OCI-LY7 (cell line): ENCODE results near the gene ADCY1. TPM values are rescaled to one million over a fixed set of nuclear protein-coding genes. Genes with fewer than 3 reads are reported as not detected.

ENCODE experiments used
- Bru-seq: library from RNA; stranded (reverse); fragments of 400-500 nt; gene quantifications from one replicate; lab custom pipeline; 2021; lab: Mats Ljungman, UMichigan
- BruChase-seq, 2 experiments: library from RNA; stranded (reverse); fragments of 400-500 nt; gene quantifications; one replicate each; lab custom pipeline; 2021; lab: Mats Ljungman, UMichigan
- BruUV-seq: library from RNA; stranded (reverse); fragments of 400-500 nt; replicated peaks from 2 replicates; lab custom pipeline; 2021; lab: Mats Ljungman, UMichigan
- CTCF ChIA-PET: fragments of 300-600 bp; sonication (Branson Sonifier 250); formaldehyde crosslinking; loops from one replicate; lab custom pipeline; 2022; ENCODE audit warnings: antibody characterized with exemption; ENCODE audit not compliant: unreplicated experiment; lab: Charles Lee
- POLR2A ChIA-PET: fragments of 300-600 bp; sonication (Branson Sonifier 250); formaldehyde crosslinking; loops from one replicate; lab custom pipeline; 2022; ENCODE audit warnings: antibody characterized with exemption; lab: Charles Lee
- DNase-seq: peaks from one replicate; pipeline ENCODE4 v3.0.0-alpha.2; 2015; ENCODE audit warnings: low spot score
- H2AFZ ChIP-seq: fragments of 200-600 bp; sonication (generic), shearing (Covaris generic); 2 replicates; pipeline ENCODE4 v1.6.1; 2014; ENCODE audit warnings: mild to moderate bottlenecking, antibody characterized with exemption, low read length, moderate library complexity
- H3K27ac ChIP-seq: fragments of 200-600 bp; sonication (generic); 2 replicates; pipeline ENCODE4 v1.5.1; 2014; ENCODE audit warnings: mixed run types, low read depth, mild to moderate bottlenecking, moderate library complexity, low read length, inconsistent platforms; ENCODE audit not compliant: poor library complexity, severe bottlenecking
- H3K36me3 ChIP-seq: fragments of 200-600 bp; sonication (generic); 2 replicates; pipeline ENCODE4 v1.6.1; 2014; ENCODE audit warnings: mild to moderate bottlenecking, antibody characterized with exemption, low read length, moderate library complexity, mixed read lengths; ENCODE audit not compliant: insufficient read depth
- H3K4me1 ChIP-seq: fragments of 200-600 bp; sonication (generic); 2 replicates; pipeline ENCODE4 v1.5.1; 2014; ENCODE audit warnings: mild to moderate bottlenecking, low read length; ENCODE audit not compliant: insufficient read depth, poor library complexity, severe bottlenecking
- H3K4me2 ChIP-seq: fragments of 200-600 bp; sonication (generic); 2 replicates; pipeline ENCODE4 v1.6.1; 2014; ENCODE audit warnings: mild to moderate bottlenecking, low read length
- H3K4me3 ChIP-seq: fragments of 200-600 bp; sonication (generic); 2 replicates; pipeline ENCODE4 v1.5.1; 2014; ENCODE audit warnings: mild to moderate bottlenecking, low read depth, low read length; ENCODE audit not compliant: poor library complexity, severe bottlenecking
- H3K79me2 ChIP-seq: fragments of 200-600 bp; sonication (generic); 2 replicates; pipeline ENCODE4 v1.6.1; 2016; ENCODE audit warnings: low read depth, mild to moderate bottlenecking, low read length, moderate library complexity, mixed read lengths; ENCODE audit not compliant: insufficient read depth
- H3K9me2 ChIP-seq: fragments of 200-600 bp; sonication (generic); 2 replicates; pipeline ENCODE4 v1.6.1; 2016; ENCODE audit warnings: mild to moderate bottlenecking, low read length, mixed read lengths; ENCODE audit not compliant: insufficient read depth
- H3K9me3 ChIP-seq: fragments of 200-600 bp; sonication (generic); 2 replicates; pipeline ENCODE4 v1.6.1; 2014; ENCODE audit warnings: mild to moderate bottlenecking, mixed run types, low read length, mixed read lengths
- H4K20me1 ChIP-seq: fragments of 200-600 bp; sonication (generic); 2 replicates; pipeline ENCODE4 v1.6.1; 2014; ENCODE audit warnings: mild to moderate bottlenecking, antibody characterized with exemption, low read length, moderate library complexity, mixed read lengths; ENCODE audit not compliant: insufficient read depth
- CTCF ChIP-seq: fragments of 200-600 bp; sonication (generic); conservative IDR thresholded peaks from 2 replicates; pipeline ENCODE4 v1.5.1; 2014; ENCODE audit warnings: mild to moderate bottlenecking, antibody characterized with exemption, low read length, moderate library complexity, mixed read lengths
- EZH2phosphoT487 ChIP-seq: fragments of 200-600 bp; sonication (generic); IDR thresholded peaks from 2 replicates; pipeline ENCODE4 v1.6.1; 2018; ENCODE audit warnings: low read depth, borderline replicate concordance, mild to moderate bottlenecking, mixed run types, antibody characterized with exemption, low read length, moderate library complexity, mixed read lengths
- intact Hi-C: fragments of 100-400 bp; cut with micrococcal nuclease; formaldehyde crosslinking; loops from one replicate; pipeline ENCODE4 v1.10.0; 2022; ENCODE audit not compliant: unreplicated experiment
- long read RNA-seq: library from polyadenylated mRNA; stranded (forward); transcript quantifications from one replicate; pipeline ENCODE4 v2.0.0, GENCODE V29; 2022
- total RNA-seq, 2 experiments: library from RNA; depleted of rRNA in 1 of 2; stranded (reverse); fragments of >200 nt in 1 of 2; shearing (Covaris generic) in 1 of 2; gene quantifications; 2 replicates each; pipeline ENCODE4 v1.2.3, GENCODE V29; 2014 to 2022

ADCY1 gene
- total RNA-seq (2014; rRNA removed; shearing (Covaris generic)) (not detected in 2 replicates), total RNA-seq (2022) (0.13 TPM in 1 of 2 replicates, not detected in the other), Bru-seq, nascent RNA (percentile 8 among the genes with signal in this experiment), BruChase-seq, experiment 1, labeled RNA remaining after a 6-hour chase (percentile 7 among the genes with signal in this experiment), BruChase-seq, experiment 2, labeled RNA remaining after a 2-hour chase (percentile 8 among the genes with signal in this experiment)
- long read RNA-seq = 0 reads

- CTCF ChIA-PET = no interaction called here
- H3K4me2 ChIP-seq = no peak within 1 kb of the TSS
- no peak within 1 kb of the TSS for H3K4me3 ChIP-seq
- no peak within 1 kb of the TSS for H3K27ac ChIP-seq
- no TSS peak for BruUV-seq
- H3K9me3 ChIP-seq = no peaks in the 10 kb centered on the region
- H4K20me1 ChIP-seq = no peaks in the 10 kb centered on the region
- no peaks in the 10 kb centered on the region for H3K79me2 ChIP-seq
- POLR2A ChIA-PET = no interaction called here
- no peaks in the 10 kb centered on the region for H3K4me1 ChIP-seq
- no peak for DNase-seq
- H3K9me2 ChIP-seq = no peaks in the 10 kb centered on the region
- TF ChIP-seq EZH2phosphoT487 (no peak), CTCF (no peak)
- intact Hi-C loops = no loop called here
- no peak within 1 kb of the TSS for H2AFZ ChIP-seq
- no peaks in the 10 kb centered on the region for H3K36me3 ChIP-seq
Observed at GRCh38 chr7:45573661-45574415, at the start of gene ADCY1. ADCY1 (plus strand) TSS chr7:45574368; CDS start chr7:45574544, 176 bp downstream.

- ChIA-PET CTCF (no interaction called here), POLR2A (no interaction called here)
- intact Hi-C loops = no loop called here
- Histone ChIP-seq H3K9me3 (no peaks in the 10 kb centered on the region), H3K79me2 (no peaks in the 10 kb centered on the region), H3K4me1 (no peaks in the 10 kb centered on the region), H3K36me3 (no peaks in the 10 kb centered on the region), H3K9me2 (no peaks in the 10 kb centered on the region), H4K20me1 (no peaks in the 10 kb centered on the region), H3K4me3 (no peak overlapping the region), H3K27ac (no peak overlapping the region), H2AFZ (no peak overlapping the region), H3K4me2 (no peak overlapping the region)
- TF ChIP-seq EZH2phosphoT487 = no peak
- no peak for TF ChIP-seq CTCF
- DNase-seq = no peak
- no TSS peak for BruUV-seq
Observed at GRCh38 chr7:45524445-45524844, 49.7 kb upstream of the ADCY1 start.

DNA sequence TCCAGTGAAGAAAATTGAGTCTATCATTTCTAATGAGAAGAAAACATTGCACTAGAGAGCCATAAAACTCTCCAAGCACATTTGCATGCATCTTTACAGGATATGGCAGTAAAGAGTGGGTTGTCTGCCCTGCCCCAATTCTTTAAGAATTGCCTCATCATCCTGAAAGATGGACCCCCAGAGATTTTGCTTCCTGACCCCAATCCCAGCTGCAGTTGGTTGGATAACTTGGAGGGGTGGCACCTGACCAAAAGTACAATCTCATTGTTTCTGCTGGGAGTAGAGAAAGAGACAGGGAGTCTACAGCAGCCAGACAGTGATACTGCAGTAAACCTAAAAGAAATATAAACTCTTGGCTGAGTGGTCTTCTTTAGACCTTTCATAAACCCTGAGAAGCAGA lies 49.1 kb upstream of the ADCY1 start:
- no peaks in the 10 kb centered on the region for H3K36me3 ChIP-seq
- no TSS peak for BruUV-seq
- H2AFZ ChIP-seq = no peak overlapping the region
- no peaks in the 10 kb centered on the region for H4K20me1 ChIP-seq
- no peaks in the 10 kb centered on the region for H3K9me2 ChIP-seq
- TF ChIP-seq CTCF = no peak
- no peak for TF ChIP-seq EZH2phosphoT487
- DNase-seq = no peak
- no peak overlapping the region for H3K27ac ChIP-seq
- ChIA-PET POLR2A (no interaction called here), CTCF (no interaction called here)
- no peak overlapping the region for H3K4me2 ChIP-seq
- H3K4me3 ChIP-seq = no peak overlapping the region
- intact Hi-C loops = no loop called here
- H3K79me2 ChIP-seq = no peaks in the 10 kb centered on the region
- no peaks in the 10 kb centered on the region for H3K4me1 ChIP-seq
- H3K9me3 ChIP-seq = no peaks in the 10 kb centered on the region
